Keratinocyte (primary cell): ENCODE measurements around the gene SLC39A13. TPM values are rescaled to one million over a fixed set of nuclear protein-coding genes. Genes with fewer than 3 reads are reported as not detected.

Experiments
- DNase-seq: peaks from one replicate; pipeline ENCODE4 v3.0.0-alpha.2; 2011; ENCODE audit warnings: low read depth, missing footprints, low spot score
- FAIRE-seq: peaks from 2 replicates; lab custom pipeline; 2011; peaks lifted over from hg19 to GRCh38; lab: Jason Lieb, UNC
- H2AFZ ChIP-seq: 2 replicates; pipeline ENCODE4 v1.6.0; 2012; ENCODE audit warnings: low read length, control low read depth, inconsistent platforms; ENCODE audit not compliant: control insufficient read depth
- H3K27ac ChIP-seq: 2 replicates; pipeline ENCODE4 v1.5.1; 2011; ENCODE audit warnings: low read length; ENCODE audit not compliant: control insufficient read depth, insufficient read depth
- H3K27me3 ChIP-seq: 3 replicates; pipeline ENCODE4 v1.6.0; 2011; ENCODE audit warnings: low read length; ENCODE audit not compliant: control insufficient read depth, insufficient read depth; ENCODE audit errors: extremely low read depth
- H3K36me3 ChIP-seq, 2 experiments: 2 replicates in 1 of 2; 3 replicates in 1 of 2; pipeline ENCODE4 v1.5.1; 2011; ENCODE audit warnings: low read length in 2 of 2, mild to moderate bottlenecking in 1 of 2; ENCODE audit not compliant: control insufficient read depth in 2 of 2, insufficient read depth in 2 of 2; ENCODE audit errors: extremely low read depth in 1 of 2
- H3K4me1 ChIP-seq: 3 replicates; pipeline ENCODE4 v1.5.1; 2011; ENCODE audit warnings: low read length; ENCODE audit not compliant: control insufficient read depth, insufficient read depth; ENCODE audit errors: extremely low read depth
- H3K4me2 ChIP-seq: 3 replicates; pipeline ENCODE4 v1.6.0; 2011; ENCODE audit warnings: low read depth, low read length; ENCODE audit not compliant: control insufficient read depth, insufficient read depth; ENCODE audit errors: extremely low read depth
- H3K4me3 ChIP-seq, 3 experiments: fragments of 200-600 bp in 1 of 3; sonication (generic) in 1 of 3; 2 replicates in 2 of 3; 3 replicates in 1 of 3; pipeline ENCODE4 v1.5.1; 2011 to 2016; ENCODE audit warnings: low read length in 3 of 3, mild to moderate bottlenecking in 3 of 3, control low read depth in 2 of 3, inconsistent platforms in 1 of 3, low read depth in 1 of 3, mixed read lengths in 1 of 3, mixed run types in 1 of 3, moderate library complexity in 1 of 3; ENCODE audit not compliant: control insufficient read depth in 2 of 3, insufficient read depth in 2 of 3; ENCODE audit errors: extremely low read depth in 1 of 3
- H3K79me2 ChIP-seq: 2 replicates; pipeline ENCODE4 v1.6.0; 2012; ENCODE audit warnings: low read length; ENCODE audit not compliant: control insufficient read depth, insufficient read depth
- H3K9ac ChIP-seq: 3 replicates; pipeline ENCODE4 v1.6.0; 2011; ENCODE audit warnings: low read length; ENCODE audit not compliant: control insufficient read depth, insufficient read depth; ENCODE audit errors: extremely low read depth
- H3K9me1 ChIP-seq: 3 replicates; pipeline ENCODE4 v1.6.0; 2011; ENCODE audit warnings: low read length; ENCODE audit not compliant: control insufficient read depth, insufficient read depth; ENCODE audit errors: extremely low read depth
- H3K9me3 ChIP-seq: 2 replicates; pipeline ENCODE4 v1.5.1; 2012; ENCODE audit warnings: low read depth, low read length; ENCODE audit not compliant: control insufficient read depth
- H4K20me1 ChIP-seq: 3 replicates; pipeline ENCODE4 v1.6.0; 2011; ENCODE audit warnings: low read length; ENCODE audit not compliant: control insufficient read depth, insufficient read depth; ENCODE audit errors: extremely low read depth
- CTCF ChIP-seq, 3 experiments: IDR thresholded peaks in 1 of 3; conservative IDR thresholded peaks in 1 of 3; optimal IDR thresholded peaks in 1 of 3; 2 replicates in 2 of 3; 3 replicates in 1 of 3; pipeline versions ENCODE3 to v1.5.1; 2011; ENCODE audit warnings: low read length in 3 of 3, mild to moderate bottlenecking in 3 of 3, moderate library complexity in 2 of 3, control low read depth in 1 of 3, inconsistent platforms in 1 of 3; ENCODE audit not compliant: insufficient read depth in 2 of 3; ENCODE audit errors: extremely low read depth in 1 of 3
- EZH2 ChIP-seq: IDR thresholded peaks from one replicate; pipeline ENCODE4 v1.6.1; 2012; ENCODE audit warnings: inconsistent platforms, mild to moderate bottlenecking, low read length, moderate library complexity
- dilution Hi-C: fragments of 300-500 bp; cut with MboI; formaldehyde crosslinking; loops from one replicate; pipeline ENCODE4 v1.7.0; 2020; ENCODE audit warnings: low sequenced_read_pairs; ENCODE audit not compliant: extremely low pct_ligation_motif_present
- polyA plus RNA-seq, 5 experiments: library from polyadenylated mRNA; depleted of rRNA in 3 of 5; stranded (reverse) in 3 of 5; stranded (forward) in 1 of 5; unstranded in 1 of 5; fragments of >200 nt; gene quantifications; 1 replicate in 1 of 5; 2 replicates in 3 of 5; 3 replicates in 1 of 5; pipeline versions ENCODE4 v1.2.1 to v1.2.3, GENCODE V29; 2011 to 2012; ENCODE audit warnings: missing spikeins in 2 of 5, low read depth in 1 of 5, low replicate concordance in 1 of 5

SLC39A13 gene
- polyA plus RNA-seq, 1 donor (not counting 4 experiments of a cell fraction or from before 2014, with no cell fraction given): 35.3 TPM

- Histone ChIP-seq H3K4me2 (no peak overlapping the region), H3K27me3 (no peaks in the 10 kb centered on the region), H3K9me3 (no peaks in the 10 kb centered on the region), H3K36me3 (peaks cover 0 to 5% of the 10 kb centered on the region in 2 experiments), H3K9me1 (no peaks in the 10 kb centered on the region), H3K27ac (no peak overlapping the region), H3K4me3 (no peak overlapping the region), H3K4me1 (no peaks in the 10 kb centered on the region), H3K79me2 (no peaks in the 10 kb centered on the region), H4K20me1 (no peaks in the 10 kb centered on the region), H3K9ac (no peak overlapping the region), H2AFZ (no peak overlapping the region)
- DNase-seq (no peak), FAIRE-seq (no peak)
- dilution Hi-C loops: no loop called here
- no peak for TF ChIP-seq EZH2
- TF ChIP-seq CTCF (optimal IDR thresholded peaks at IDR 0.05 in 1 of 3, IDR thresholded peaks at IDR 0.05 in 1 of 3, conservative IDR thresholded peaks at IDR 0.05 in 1 of 3; ENCODE audit: extremely low read depth in 1 of 3, insufficient read depth in 2 of 3, low read length in 3 of 3): no peak
Observed at GRCh38 chr11:47442514-47442913, 34.1 kb downstream of the SLC39A13 start.

- no peak for FAIRE-seq
- no peaks in the 10 kb centered on the region for H3K9me3 ChIP-seq
- DNase-seq: no peak
- H2AFZ ChIP-seq: no peak overlapping the region
- no peaks in the 10 kb centered on the region for H4K20me1 ChIP-seq
- H3K9ac ChIP-seq: no peak overlapping the region
- H3K36me3 ChIP-seq: peaks cover 0 to 10% of the 10 kb centered on the region in 2 experiments
- no peaks in the 10 kb centered on the region for H3K79me2 ChIP-seq
- dilution Hi-C loops: no loop called here
- no peak overlapping the region for H3K4me2 ChIP-seq
- no peak overlapping the region for H3K27ac ChIP-seq
- H3K4me3 ChIP-seq: no peak overlapping the region
- H3K4me1 ChIP-seq: no peaks in the 10 kb centered on the region
- TF ChIP-seq EZH2: no peak
- TF ChIP-seq CTCF (optimal IDR thresholded peaks at IDR 0.05 in 1 of 3, IDR thresholded peaks at IDR 0.05 in 1 of 3, conservative IDR thresholded peaks at IDR 0.05 in 1 of 3; ENCODE audit: extremely low read depth in 1 of 3, insufficient read depth in 2 of 3, low read length in 3 of 3): peak in 1 of 3 experiments; percentile 18
- H3K9me1 ChIP-seq: no peaks in the 10 kb centered on the region
- no peaks in the 10 kb centered on the region for H3K27me3 ChIP-seq
Observed at GRCh38 chr11:47443028-47443700, 34.8 kb downstream of the SLC39A13 start.
